DND-41 (cell line): Measurements from ENCODE around the gene PDE6B.

ENCODE experiments used
- EZH2 ChIP-seq: IDR thresholded peaks from 3 replicates; pipeline ENCODE4 v1.6.1; 2012; ENCODE audit warnings: borderline replicate concordance, low read depth, mild to moderate bottlenecking, moderate library complexity, low read length, inconsistent platforms; ENCODE audit not compliant: severe bottlenecking
- TF ChIP-seq, protein P1 (sequence below): IDR thresholded peaks from 2 replicates; pipeline ENCODE4 v1.5.1; 2012; ENCODE audit warnings: borderline replicate concordance, low read length, moderate library complexity, mild to moderate bottlenecking; ENCODE audit not compliant: poor library complexity, severe bottlenecking; ENCODE audit errors: extremely low read depth

DNA sequence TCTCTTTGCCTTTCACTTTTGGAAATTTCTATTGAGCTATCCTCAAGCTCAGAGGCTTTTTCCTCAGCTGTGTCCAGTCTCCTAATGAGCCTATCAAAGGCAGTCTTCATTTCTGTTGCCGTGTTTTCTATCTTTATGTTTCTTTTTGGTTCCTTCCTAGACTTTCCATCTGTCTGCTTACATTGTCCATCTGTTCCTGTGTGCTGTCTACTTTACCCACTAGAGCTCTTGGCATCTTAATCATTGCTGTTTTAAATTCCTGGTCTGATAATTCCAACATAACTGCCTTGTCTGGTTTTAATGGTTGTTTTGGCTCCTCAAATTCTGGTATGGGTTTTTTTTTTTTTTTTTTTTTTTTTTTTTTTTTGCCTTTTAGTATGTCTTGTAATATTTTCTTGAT, 9.3 kb upstream of the PDE6B start:
- TF ChIP-seq, protein P1, sequence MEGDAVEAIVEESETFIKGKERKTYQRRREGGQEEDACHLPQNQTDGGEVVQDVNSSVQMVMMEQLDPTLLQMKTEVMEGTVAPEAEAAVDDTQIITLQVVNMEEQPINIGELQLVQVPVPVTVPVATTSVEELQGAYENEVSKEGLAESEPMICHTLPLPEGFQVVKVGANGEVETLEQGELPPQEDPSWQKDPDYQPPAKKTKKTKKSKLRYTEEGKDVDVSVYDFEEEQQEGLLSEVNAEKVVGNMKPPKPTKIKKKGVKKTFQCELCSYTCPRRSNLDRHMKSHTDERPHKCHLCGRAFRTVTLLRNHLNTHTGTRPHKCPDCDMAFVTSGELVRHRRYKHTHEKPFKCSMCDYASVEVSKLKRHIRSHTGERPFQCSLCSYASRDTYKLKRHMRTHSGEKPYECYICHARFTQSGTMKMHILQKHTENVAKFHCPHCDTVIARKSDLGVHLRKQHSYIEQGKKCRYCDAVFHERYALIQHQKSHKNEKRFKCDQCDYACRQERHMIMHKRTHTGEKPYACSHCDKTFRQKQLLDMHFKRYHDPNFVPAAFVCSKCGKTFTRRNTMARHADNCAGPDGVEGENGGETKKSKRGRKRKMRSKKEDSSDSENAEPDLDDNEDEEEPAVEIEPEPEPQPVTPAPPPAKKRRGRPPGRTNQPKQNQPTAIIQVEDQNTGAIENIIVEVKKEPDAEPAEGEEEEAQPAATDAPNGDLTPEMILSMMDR = no peak
- no peak for TF ChIP-seq EZH2
